Hepatocyte (in vitro differentiated cells): Measurements from ENCODE around the gene ABCD3. TPM values are rescaled to one million over a fixed set of nuclear protein-coding genes. Genes with fewer than 3 reads are reported as not detected.

Experiments used
- DNase-seq: peaks from one replicate; pipeline ENCODE4 v3.0.0-alpha.2; 2016; ENCODE audit warnings: low spot score
- H2AFZ ChIP-seq: fragments of 200-600 bp; sonication (generic); 2 replicates; pipeline ENCODE4 v1.6.0; 2016; ENCODE audit warnings: antibody characterized with exemption, mild to moderate bottlenecking
- H3K27ac ChIP-seq: fragments of 200-600 bp; sonication (generic); 2 replicates; pipeline ENCODE4 v1.5.1; 2016; ENCODE audit warnings: mild to moderate bottlenecking
- H3K27me3 ChIP-seq: fragments of 200-600 bp; sonication (generic); 2 replicates; pipeline ENCODE4 v1.6.1; 2016
- H3K36me3 ChIP-seq: fragments of 200-600 bp; sonication (generic); replicated peaks from 2 replicates; pipeline ENCODE4 v1.5.1; 2016; ENCODE audit warnings: low read depth; ENCODE audit not compliant: insufficient read depth
- H3K4me1 ChIP-seq: fragments of 200-600 bp; sonication (generic); 2 replicates; pipeline ENCODE4 v1.5.1; 2016; ENCODE audit warnings: mild to moderate bottlenecking, moderate library complexity; ENCODE audit not compliant: insufficient read depth
- H3K4me2 ChIP-seq: fragments of 200-600 bp; sonication (generic); 2 replicates; pipeline ENCODE4 v1.6.0; 2016
- H3K4me3 ChIP-seq: fragments of 200-600 bp; sonication (generic); 2 replicates; pipeline ENCODE4 v1.5.1; 2016; ENCODE audit warnings: mild to moderate bottlenecking
- H3K79me2 ChIP-seq: fragments of 200-600 bp; sonication (generic); 2 replicates; pipeline ENCODE4 v1.6.0; 2017; ENCODE audit warnings: mild to moderate bottlenecking
- H3K9me2 ChIP-seq: fragments of 200-600 bp; sonication (generic); replicated peaks from 2 replicates; pipeline ENCODE4 v1.6.0; 2017; ENCODE audit warnings: mild to moderate bottlenecking; ENCODE audit not compliant: insufficient read depth
- H3K9me3 ChIP-seq: fragments of 200-600 bp; sonication (generic); 2 replicates; pipeline ENCODE4 v1.5.1; 2016; ENCODE audit warnings: low read depth, mild to moderate bottlenecking
- H4K20me1 ChIP-seq: fragments of 200-600 bp; sonication (generic); 2 replicates; pipeline ENCODE4 v1.6.0; 2016; ENCODE audit warnings: mild to moderate bottlenecking; ENCODE audit not compliant: insufficient read depth, poor library complexity, severe bottlenecking
- CTCF ChIP-seq: fragments of 200-600 bp; sonication (generic); IDR thresholded peaks from 2 replicates; pipeline ENCODE4 v1.5.1; 2016; ENCODE audit warnings: antibody characterized with exemption, mild to moderate bottlenecking; ENCODE audit not compliant: poor library complexity
- EZH2 ChIP-seq: fragments of 200-600 bp; sonication (generic); IDR thresholded peaks from 2 replicates; pipeline ENCODE4 v1.6.1; 2016; ENCODE audit warnings: antibody characterized with exemption, mild to moderate bottlenecking, borderline replicate concordance
- EZH2phosphoT487 ChIP-seq: fragments of 200-600 bp; sonication (generic); IDR thresholded peaks from one replicate; pipeline ENCODE4 v1.6.1; 2018; ENCODE audit warnings: antibody characterized with exemption, mild to moderate bottlenecking, low read depth, moderate library complexity; ENCODE audit not compliant: unreplicated experiment, severe bottlenecking
- WGBS: methylation state at CpG from one replicate; pipeline ENCODE4 v1.1.6; 2016; ENCODE audit warnings: low lambda C conversion rate; ENCODE audit errors: missing lambda C conversion rate; 5-methylcytosine and 5-hydroxymethylcytosine counted together
- polyA plus RNA-seq: library from polyadenylated mRNA; unstranded; fragments of >200 nt; fragmentation: Nextera tagmentation; extraction: Ambion mirVana; gene quantifications from 2 replicates; pipeline ENCODE4 v1.2.1, GENCODE V29; 2016
- total RNA-seq: library from RNA; depleted of rRNA; stranded (reverse); fragments of >200 nt; gene quantifications from 2 replicates; pipeline ENCODE4 v1.2.3, GENCODE V29; 2014

Gene ABCD3
- total and polyA plus RNA-seq, 2 experiments from 2014 or later, result 50.7 to 96.4 TPM

DNA sequence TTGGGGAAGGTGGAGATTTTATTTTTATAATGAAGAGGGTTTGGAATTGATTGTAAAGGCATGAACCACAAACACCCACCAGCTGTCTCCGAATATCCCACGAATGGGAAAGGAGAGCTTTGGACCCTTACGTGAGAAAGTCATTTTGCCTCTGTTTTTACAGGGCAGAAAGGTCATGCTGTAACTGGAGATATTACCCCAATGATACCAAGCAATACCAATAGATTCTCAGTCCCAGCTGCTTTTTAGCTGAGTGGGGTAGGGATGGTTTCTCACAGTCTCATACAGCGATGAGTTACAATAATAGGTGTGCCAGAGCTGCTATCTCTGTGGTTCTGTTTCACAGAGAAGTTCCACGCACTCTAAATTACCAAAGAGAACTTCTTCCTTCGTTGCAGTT lies 132.2 kb downstream of the ABCD3 start:
- H3K9me2 ChIP-seq, result no peaks in the 10 kb centered on the region
- no peak for TF ChIP-seq CTCF
- TF ChIP-seq EZH2phosphoT487, result no peak
- no peak for TF ChIP-seq EZH2
- WGBS, result 46% methylated on average over 6 of the region's 6 CpGs
- H3K4me3 ChIP-seq, result no peak overlapping the region
- H3K79me2 ChIP-seq, result no peaks in the 10 kb centered on the region
- H3K27me3 ChIP-seq, result no peaks in the 10 kb centered on the region
- H3K27ac ChIP-seq, result peak overlapping the region; percentile 76
- no peak overlapping the region for H2AFZ ChIP-seq
- H4K20me1 ChIP-seq, result no peaks in the 10 kb centered on the region
- DNase-seq, result no peak
- no peaks in the 10 kb centered on the region for H3K36me3 ChIP-seq
- H3K9me3 ChIP-seq, result no peaks in the 10 kb centered on the region
- peak overlapping the region; percentile 43 for H3K4me2 ChIP-seq
- peaks cover 46% of the 10 kb centered on the region for H3K4me1 ChIP-seq

DNA sequence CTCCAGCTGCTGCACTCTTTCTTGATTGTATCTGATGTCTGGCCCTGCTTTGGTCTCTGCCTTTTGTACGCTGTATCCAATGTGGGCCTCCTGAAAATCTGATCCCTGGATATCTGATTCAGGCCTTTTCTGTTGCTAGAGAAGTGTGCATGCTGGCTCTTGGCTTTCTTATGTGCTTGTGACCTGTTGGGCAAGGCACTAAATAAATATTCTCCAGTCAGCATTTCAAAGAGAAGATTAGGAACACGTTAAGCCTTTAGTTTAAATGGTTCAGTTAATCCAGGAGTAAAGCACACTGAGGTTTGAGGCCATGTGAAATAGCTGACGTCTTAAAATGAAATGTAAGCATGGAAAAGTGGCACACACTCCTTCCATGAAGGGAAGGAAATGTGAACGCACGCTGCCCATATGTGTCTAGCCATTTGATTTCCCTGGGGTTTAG lies 132.6 kb downstream of the ABCD3 start:
- Histone ChIP-seq H3K4me2 (peak overlapping the region; percentile 43), H3K4me3 (no peak overlapping the region), H3K36me3 (no peaks in the 10 kb centered on the region), H3K9me3 (no peaks in the 10 kb centered on the region), H2AFZ (no peak overlapping the region), H3K4me1 (peaks cover 46% of the 10 kb centered on the region), H3K9me2 (no peaks in the 10 kb centered on the region), H3K79me2 (no peaks in the 10 kb centered on the region), H4K20me1 (no peaks in the 10 kb centered on the region), H3K27ac (peak overlapping the region; percentile 76), H3K27me3 (no peaks in the 10 kb centered on the region)
- TF ChIP-seq CTCF (no peak), EZH2phosphoT487 (no peak), EZH2 (no peak)
- WGBS, result 23% methylated on average over 5 of the region's 5 CpGs
- DNase-seq, result peak; percentile 74

GRCh38 chr1:94551449-94551848 lies 133.3 kb downstream of the ABCD3 start:
- Histone ChIP-seq H3K4me1 (peaks cover 48% of the 10 kb centered on the region), H4K20me1 (no peaks in the 10 kb centered on the region), H3K9me3 (no peaks in the 10 kb centered on the region), H3K4me3 (no peak overlapping the region), H3K4me2 (peak overlapping the region; percentile 39), H3K36me3 (no peaks in the 10 kb centered on the region), H3K79me2 (no peaks in the 10 kb centered on the region), H2AFZ (no peak overlapping the region), H3K9me2 (no peaks in the 10 kb centered on the region), H3K27ac (peak overlapping the region; percentile 76), H3K27me3 (no peaks in the 10 kb centered on the region)
- 64% methylated on average over 7 of the region's 7 CpGs for WGBS
- DNase-seq, result no peak
- no peak for TF ChIP-seq CTCF
- no peak for TF ChIP-seq EZH2phosphoT487
- no peak for TF ChIP-seq EZH2

DNA sequence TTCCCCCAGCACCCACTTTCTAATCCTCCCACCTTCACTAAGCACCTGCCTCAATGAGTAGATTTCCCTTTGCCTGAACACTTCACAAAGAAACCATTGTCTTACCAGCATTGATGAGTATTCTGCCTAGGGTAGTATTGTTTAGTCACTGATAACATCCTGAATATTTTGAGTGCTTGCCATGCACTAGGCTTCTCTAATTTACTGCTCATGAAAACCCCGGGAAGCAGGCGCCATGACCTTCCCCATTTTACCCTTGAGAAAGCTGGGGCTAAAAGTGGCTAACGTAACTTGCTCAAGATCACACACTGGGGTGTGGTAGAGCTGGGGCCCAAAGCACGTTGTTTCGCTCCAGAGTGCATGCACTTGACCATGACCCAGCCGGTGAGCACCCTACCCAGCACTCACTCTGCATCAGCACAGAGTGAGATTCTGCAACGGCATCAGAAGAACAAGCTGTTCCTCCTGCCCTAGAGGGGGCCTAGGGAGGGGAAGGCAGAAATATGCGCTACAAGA lies 133.9 kb downstream of the ABCD3 start:
- no peaks in the 10 kb centered on the region for H3K9me2 ChIP-seq
- no peaks in the 10 kb centered on the region for H3K27me3 ChIP-seq
- 59% methylated on average over 8 of the region's 8 CpGs for WGBS
- H3K4me3 ChIP-seq, result no peak overlapping the region
- H2AFZ ChIP-seq, result no peak overlapping the region
- peak overlapping the region; percentile 39 for H3K4me2 ChIP-seq
- no peaks in the 10 kb centered on the region for H3K36me3 ChIP-seq
- peak overlapping the region; percentile 76 for H3K27ac ChIP-seq
- TF ChIP-seq CTCF (no peak), EZH2 (no peak), EZH2phosphoT487 (no peak)
- no peaks in the 10 kb centered on the region for H4K20me1 ChIP-seq
- no peaks in the 10 kb centered on the region for H3K79me2 ChIP-seq
- peaks cover 50% of the 10 kb centered on the region for H3K4me1 ChIP-seq
- no peak for DNase-seq
- no peaks in the 10 kb centered on the region for H3K9me3 ChIP-seq
